ENCODE results near the gene CRY1. TPM values are rescaled to one million over a fixed set of nuclear protein-coding genes. Genes with fewer than 3 reads are reported as not detected.
A peak's percentile ranks its signal among the peaks of the same experiment; 100 is the strongest.

Gene CRY1
- total RNA-seq, 1 donor from 2014 or later: 16.9 TPM

DNA sequence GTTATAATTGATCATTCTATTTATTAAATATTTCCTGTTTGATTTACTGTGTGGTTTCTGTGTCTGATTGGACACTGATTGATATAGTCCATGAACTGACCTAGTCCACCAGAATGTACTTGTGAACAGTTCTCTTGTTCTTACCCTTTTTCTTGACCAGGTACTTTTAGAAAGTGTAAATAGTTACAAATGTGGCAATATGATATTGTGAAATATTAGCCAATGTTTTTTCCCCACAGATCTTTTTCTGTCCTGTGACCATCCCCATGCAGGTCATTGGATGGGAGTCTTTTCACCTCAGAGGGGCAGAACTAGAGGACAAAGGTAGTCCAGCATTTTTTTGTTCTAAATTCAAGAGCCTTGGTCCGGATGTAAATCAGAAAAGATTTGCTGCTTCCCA is 8.3 kb upstream of the CRY1 start:
- TF ChIP-seq, protein P1, sequence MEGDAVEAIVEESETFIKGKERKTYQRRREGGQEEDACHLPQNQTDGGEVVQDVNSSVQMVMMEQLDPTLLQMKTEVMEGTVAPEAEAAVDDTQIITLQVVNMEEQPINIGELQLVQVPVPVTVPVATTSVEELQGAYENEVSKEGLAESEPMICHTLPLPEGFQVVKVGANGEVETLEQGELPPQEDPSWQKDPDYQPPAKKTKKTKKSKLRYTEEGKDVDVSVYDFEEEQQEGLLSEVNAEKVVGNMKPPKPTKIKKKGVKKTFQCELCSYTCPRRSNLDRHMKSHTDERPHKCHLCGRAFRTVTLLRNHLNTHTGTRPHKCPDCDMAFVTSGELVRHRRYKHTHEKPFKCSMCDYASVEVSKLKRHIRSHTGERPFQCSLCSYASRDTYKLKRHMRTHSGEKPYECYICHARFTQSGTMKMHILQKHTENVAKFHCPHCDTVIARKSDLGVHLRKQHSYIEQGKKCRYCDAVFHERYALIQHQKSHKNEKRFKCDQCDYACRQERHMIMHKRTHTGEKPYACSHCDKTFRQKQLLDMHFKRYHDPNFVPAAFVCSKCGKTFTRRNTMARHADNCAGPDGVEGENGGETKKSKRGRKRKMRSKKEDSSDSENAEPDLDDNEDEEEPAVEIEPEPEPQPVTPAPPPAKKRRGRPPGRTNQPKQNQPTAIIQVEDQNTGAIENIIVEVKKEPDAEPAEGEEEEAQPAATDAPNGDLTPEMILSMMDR (IDR thresholded peaks at IDR 0.05): no peak
- Histone ChIP-seq H3K36me3 (no peaks in the 10 kb centered on the region), H3K27ac (no peak overlapping the region), H3K27me3 (no peaks in the 10 kb centered on the region), H3K4me1 (peaks cover 6% of the 10 kb centered on the region), H3K9me3 (no peaks in the 10 kb centered on the region), H3K4me3 (no peak overlapping the region)
- intact Hi-C loops (cut with DNase I): no loop called here
- DNase-seq (no peak), ATAC-seq (no peak)

DNA sequence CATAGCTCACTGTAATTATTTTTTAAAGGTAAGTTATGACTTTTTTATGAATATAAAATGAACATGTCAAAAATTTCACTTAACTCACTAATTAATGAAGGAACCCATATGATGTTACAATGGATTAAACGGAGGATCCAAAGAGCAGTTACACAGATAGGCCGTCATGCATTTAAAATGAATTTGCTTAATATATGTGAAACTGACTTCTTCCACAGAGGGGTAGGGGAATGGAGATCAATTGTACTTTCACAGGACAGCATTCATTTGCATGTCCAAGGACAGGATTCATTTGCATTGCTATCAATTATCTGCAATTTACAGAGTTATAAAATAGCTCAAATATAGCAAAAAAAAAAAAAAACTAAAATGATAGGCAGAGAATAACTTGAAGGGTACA is 6.6 kb upstream of the CRY1 start:
- Histone ChIP-seq H3K27ac (no peak overlapping the region), H3K36me3 (no peaks in the 10 kb centered on the region), H3K4me3 (no peak overlapping the region), H3K4me1 (peaks cover 4% of the 10 kb centered on the region), H3K27me3 (no peaks in the 10 kb centered on the region), H3K9me3 (no peaks in the 10 kb centered on the region)
- TF ChIP-seq, protein P1 (IDR thresholded peaks at IDR 0.05): no peak
- intact Hi-C loops (cut with DNase I): no loop called here
- ATAC-seq: no peak
- no peak for DNase-seq

GRCh38 chr12:107096571-107096970 is 3.2 kb upstream of the CRY1 start:
- Histone ChIP-seq H3K4me3 (no peak overlapping the region), H3K9me3 (no peaks in the 10 kb centered on the region), H3K27ac (no peak overlapping the region), H3K4me1 (peaks cover 13% of the 10 kb centered on the region), H3K36me3 (no peaks in the 10 kb centered on the region), H3K27me3 (no peaks in the 10 kb centered on the region)
- TF ChIP-seq, protein P1 (IDR thresholded peaks at IDR 0.05): no peak
- DNase-seq (no peak), ATAC-seq (no peak)
- intact Hi-C loops (cut with DNase I): no loop called here

DNA sequence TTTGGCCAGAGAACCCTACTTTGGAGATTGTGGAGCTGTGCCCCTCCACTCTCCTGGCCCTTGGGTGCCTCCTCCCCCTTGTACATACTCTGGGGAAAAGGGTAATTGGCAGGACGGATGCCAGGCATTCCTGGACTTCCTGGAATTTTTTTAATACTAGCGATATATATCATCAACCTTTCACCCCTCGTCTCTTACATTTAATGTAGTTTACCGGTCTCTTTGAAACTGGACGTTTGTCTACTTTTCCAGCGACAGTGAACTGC is 767 bp upstream of the CRY1 start:
- Histone ChIP-seq H3K9me3 (no peaks in the 10 kb centered on the region), H3K36me3 (no peaks in the 10 kb centered on the region), H3K27me3 (no peaks in the 10 kb centered on the region), H3K4me3 (peak overlapping the region; percentile 83), H3K27ac (peak overlapping the region; percentile 96), H3K4me1 (peaks cover 20% of the 10 kb centered on the region)
- TF ChIP-seq, protein P1 (IDR thresholded peaks at IDR 0.05): no peak
- intact Hi-C loops (cut with DNase I): no loop called here
- no peak for DNase-seq
- ATAC-seq: no peak

GRCh38 chr12:107092669-107093416 is 506 bp downstream of the CRY1 start:
- Histone ChIP-seq H3K9me3 (no peaks in the 10 kb centered on the region), H3K27me3 (no peaks in the 10 kb centered on the region), H3K4me1 (peaks cover 20% of the 10 kb centered on the region), H3K27ac (peak overlapping the region; percentile 96), H3K4me3 (peak overlapping the region; percentile 83), H3K36me3 (no peaks in the 10 kb centered on the region)
- ATAC-seq (peak; percentile 40), DNase-seq (peak; percentile 82)
- intact Hi-C loops (cut with DNase I): no loop called here
- TF ChIP-seq, protein P1 (IDR thresholded peaks at IDR 0.05): no peak
